ENCODE data around the gene PRKAA2.

Gene PRKAA2

GRCh38 chr1:56654126-56654923 is 9.2 kb downstream of the PRKAA2 start:
- no peak for DNase-seq (ENCODE audit: low read depth in 2 of 2)

- DNase-seq (ENCODE audit: low read depth in 2 of 2), result no peak
Observed at GRCh38 chr1:56655991-56656613, 11.0 kb downstream of the PRKAA2 start.

DNA sequence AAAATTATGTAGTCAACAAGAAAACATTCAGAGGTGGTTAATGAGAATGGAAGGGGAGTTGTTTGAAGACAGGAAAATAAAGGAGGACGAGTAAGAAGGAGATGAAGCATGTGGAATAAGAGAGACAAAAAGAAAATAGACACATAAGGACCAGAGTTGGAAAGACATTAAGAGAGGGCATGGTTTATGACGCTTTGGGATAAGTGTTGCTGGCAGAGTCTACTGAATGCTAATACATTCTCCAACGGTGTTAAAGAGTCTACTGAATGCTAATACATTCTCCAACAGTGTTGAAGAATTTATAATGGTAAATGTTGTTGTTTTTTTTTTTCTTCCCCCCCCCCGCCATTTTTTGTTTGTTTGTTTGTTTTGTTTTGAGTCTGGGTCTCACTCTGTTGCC is 13.1 kb downstream of the PRKAA2 start:
- DNase-seq (ENCODE audit: low read depth in 2 of 2), result no peak

GRCh38 chr1:56660293-56660692 is 15.2 kb downstream of the PRKAA2 start:
- DNase-seq (ENCODE audit: low read depth in 2 of 2), result no peak

DNA sequence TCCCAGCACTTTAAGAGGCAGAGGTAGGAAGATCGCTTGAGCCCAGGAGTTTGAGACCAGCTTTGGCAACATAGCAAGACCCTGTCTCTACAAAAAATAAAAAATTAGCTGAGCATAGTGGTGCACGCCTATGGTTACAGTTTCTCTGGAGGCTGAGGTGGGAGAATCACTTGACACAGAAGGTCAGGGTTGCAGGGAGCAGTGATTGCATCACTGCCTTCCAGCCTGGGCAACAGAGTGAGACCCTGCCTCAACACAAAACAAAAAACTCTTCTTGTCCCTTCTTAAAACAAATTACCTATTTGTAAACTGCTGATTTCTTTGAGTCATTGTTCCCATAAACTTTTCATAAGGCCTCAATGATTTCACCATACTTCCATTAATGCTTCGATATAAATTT is 18.7 kb downstream of the PRKAA2 start:
- DNase-seq (ENCODE audit: low read depth in 2 of 2), result no peak

- no peak for DNase-seq (ENCODE audit: low read depth in 2 of 2)
Observed at GRCh38 chr1:56665384-56665783, 20.3 kb downstream of the PRKAA2 start.

- no peak for DNase-seq (ENCODE audit: low read depth in 2 of 2)
Observed at GRCh38 chr1:56666112-56666608, 21.0 kb downstream of the PRKAA2 start.

DNA sequence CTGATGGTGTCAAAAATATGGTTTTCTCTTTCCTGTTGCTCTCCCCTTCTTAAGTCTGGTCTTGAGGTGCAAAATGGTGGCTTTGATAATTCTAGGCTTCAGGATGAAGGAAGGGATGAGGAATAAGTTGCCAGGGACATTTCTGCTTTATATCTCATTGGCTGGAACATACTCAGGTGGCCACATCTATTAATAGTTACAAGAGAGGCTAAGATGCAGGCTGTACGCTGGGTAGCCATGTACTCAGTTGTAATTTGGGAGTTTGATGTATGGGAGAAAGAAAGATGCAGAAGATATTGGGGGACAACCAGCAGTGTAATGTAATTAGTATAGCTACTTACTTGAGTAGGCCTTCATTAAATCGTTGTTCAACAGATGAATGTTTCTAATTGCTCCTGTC is 25.2 kb downstream of the PRKAA2 start:
- DNase-seq (ENCODE audit: low read depth in 2 of 2), result no peak

- no peak for DNase-seq (ENCODE audit: low read depth in 2 of 2)
Observed at GRCh38 chr1:56671085-56671484, 26.0 kb downstream of the PRKAA2 start.

GRCh38 chr1:56671542-56671941 is 26.4 kb downstream of the PRKAA2 start:
- no peak for DNase-seq (ENCODE audit: low read depth in 2 of 2)

DNA sequence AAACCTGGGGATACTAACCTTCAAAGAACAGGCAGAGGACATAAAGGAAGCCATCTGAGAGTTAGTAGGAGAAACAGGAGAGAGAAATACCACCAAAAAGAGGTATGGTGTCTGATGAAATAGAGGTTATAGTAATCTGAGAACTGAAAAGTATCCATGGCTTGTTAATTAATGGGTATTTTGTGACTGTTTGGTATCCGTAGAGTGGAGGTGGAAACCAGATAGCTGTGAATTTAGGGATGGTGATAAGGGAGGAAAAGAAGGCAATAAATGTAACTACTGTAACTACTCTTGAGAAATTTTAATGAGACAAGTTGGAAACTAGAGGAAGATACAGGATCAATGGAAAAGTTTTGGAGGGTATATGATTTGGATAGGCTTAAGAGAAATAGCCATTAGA is 27.5 kb downstream of the PRKAA2 start:
- no peak for DNase-seq (ENCODE audit: low read depth in 2 of 2)

DNA sequence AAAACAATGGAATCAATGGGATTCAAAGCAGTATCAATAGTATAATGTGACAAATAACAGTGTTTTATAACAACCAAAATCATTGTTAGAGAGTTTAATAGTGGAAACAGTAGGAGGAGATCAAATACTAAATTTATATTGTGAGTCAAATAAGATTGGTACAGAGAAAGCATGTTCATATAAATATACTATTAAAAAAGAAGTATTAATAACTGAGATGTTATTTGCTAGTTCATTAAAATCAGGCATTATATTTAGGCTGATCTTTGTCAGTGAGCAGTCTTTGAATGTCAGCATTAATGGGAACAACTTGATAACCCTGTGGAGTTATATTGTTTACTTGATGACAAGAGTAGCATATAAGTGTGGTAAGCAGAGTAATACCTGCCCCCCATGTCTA is 30.6 kb downstream of the PRKAA2 start:
- no peak for DNase-seq (ENCODE audit: low read depth in 2 of 2)

GRCh38 chr1:56676571-56677035 is 31.5 kb downstream of the PRKAA2 start:
- no peak for DNase-seq (ENCODE audit: low read depth in 2 of 2)

GRCh38 chr1:56683569-56683968 is 38.5 kb downstream of the PRKAA2 start:
- no peak for DNase-seq (ENCODE audit: low read depth in 2 of 2)

DNA sequence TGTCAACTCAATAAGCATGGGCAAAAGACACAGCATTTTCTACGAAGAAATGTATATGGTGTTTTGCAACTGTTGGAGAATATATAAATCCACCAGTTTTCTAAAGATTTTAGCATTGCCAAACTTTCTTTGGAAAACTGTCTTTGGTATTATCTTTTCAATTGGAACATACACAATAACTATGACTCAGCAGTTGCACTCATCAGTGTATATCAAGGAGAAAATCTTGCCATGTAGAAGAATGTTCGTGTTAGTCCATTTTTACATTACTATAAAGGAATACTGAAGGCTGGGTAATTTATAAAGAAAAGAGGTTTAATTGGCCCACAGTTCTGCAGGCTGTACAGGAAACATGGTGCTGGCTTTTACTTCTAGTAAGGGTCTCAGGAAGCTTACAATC is 41.1 kb downstream of the PRKAA2 start:
- no peak for DNase-seq (ENCODE audit: low read depth in 2 of 2)

- no peak for DNase-seq (ENCODE audit: low read depth in 2 of 2)
Observed at GRCh38 chr1:56688522-56689026, 43.5 kb downstream of the PRKAA2 start.

DNA sequence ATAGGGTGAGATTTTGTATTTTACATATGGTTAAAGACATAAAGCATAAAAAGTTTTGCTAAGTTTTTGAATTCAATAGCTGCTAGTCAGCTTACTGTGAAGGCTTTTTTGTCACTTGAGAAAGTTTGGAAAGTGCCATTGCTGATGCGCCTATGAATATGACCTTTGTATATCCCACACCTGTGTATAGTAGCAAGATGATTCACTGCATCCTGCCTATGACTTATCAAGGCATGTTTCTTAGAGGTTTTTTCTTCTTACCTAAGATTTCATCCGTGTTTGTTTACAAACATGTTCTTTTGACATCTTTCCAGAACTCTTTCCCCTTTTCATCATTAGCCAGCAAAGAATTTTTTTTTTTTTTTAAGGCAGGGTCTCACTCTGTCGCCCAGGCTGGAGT is 51.5 kb downstream of the PRKAA2 start:
- DNase-seq (ENCODE audit: low read depth in 2 of 2), result no peak

DNA sequence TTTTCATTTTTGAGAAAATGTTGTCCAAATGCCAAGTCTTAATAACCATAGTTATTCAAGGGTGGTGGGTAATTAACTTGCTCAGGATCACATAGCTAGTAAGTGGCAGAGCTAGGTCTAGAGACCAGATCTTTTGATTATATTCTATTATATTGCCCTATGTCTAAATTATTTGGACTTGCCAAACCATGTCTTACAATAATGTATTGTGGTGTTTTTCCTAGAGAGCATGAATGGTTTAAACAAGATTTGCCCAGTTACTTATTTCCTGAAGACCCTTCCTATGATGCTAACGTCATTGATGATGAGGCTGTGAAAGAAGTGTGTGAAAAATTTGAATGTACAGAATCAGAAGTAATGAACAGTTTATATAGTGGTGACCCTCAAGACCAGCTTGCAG is 58.6 kb downstream of the PRKAA2 start:
- no peak for DNase-seq (ENCODE audit: low read depth in 2 of 2)

DNA sequence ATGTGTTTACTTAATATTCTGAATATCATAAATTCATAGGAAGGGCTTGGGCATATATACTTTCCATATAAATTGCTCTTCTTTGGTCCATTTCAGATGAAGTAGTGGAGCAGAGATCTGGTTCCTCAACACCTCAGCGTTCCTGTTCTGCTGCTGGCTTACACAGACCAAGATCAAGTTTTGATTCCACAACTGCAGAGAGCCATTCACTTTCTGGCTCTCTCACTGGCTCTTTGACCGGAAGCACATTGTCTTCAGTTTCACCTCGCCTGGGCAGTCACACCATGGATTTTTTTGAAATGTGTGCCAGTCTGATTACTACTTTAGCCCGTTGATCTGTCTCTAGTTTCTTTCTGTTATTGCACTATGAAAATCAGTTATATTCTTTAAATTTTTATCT is 62.3 kb downstream of the PRKAA2 start:
- DNase-seq (ENCODE audit: low read depth in 2 of 2), result no peak

DNA sequence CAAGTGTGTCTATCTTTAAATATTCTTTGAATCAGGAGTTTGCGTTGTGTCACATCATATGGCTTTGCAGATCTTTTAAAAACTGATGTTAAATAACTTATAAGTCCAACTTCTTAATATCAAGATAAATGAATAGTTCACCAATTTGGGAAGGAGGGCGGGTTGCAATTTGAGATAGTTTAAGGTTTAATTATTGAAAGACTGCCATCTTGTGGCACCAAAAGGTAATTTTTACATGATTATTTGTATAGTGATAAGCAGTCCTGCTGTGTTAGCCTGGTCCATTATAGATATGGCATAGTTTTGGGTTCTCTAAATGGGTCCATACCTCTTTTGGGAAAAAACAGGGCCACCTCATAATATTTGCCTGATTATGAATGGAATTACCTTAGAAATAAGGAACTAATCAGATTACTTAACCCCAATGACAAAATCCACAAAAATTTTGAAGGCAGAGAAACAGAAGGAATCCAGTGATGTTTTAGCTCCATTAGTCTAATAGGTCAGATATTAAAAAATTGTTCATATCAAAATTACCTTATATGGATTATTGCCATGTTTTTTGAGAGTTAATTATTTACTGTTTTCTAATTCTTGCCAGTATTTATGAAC is 64.3 kb downstream of the PRKAA2 start:
- no peak for DNase-seq (ENCODE audit: low read depth in 2 of 2)

- DNase-seq (ENCODE audit: low read depth in 2 of 2), result no peak
Observed at GRCh38 chr1:56709995-56710394, 64.9 kb downstream of the PRKAA2 start.

DNA sequence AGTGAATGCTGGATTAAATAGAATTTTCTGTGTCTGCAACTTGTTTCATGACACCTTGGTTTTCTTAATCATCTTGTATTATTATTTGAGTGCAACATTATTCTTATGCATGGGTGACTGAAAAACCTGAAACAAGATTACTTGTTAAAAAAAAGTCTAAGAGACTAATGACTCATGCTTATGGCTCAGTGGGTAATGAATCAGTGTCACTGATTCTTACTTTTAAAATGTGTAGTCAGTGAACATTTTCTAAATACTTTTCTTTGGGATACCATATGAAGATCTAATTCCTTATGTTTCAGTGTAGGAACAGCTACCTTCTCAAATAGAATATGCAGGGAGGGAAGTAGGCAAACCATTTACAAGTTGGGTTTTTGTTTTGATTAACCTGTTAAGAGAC is 65.5 kb downstream of the PRKAA2 start:
- DNase-seq (ENCODE audit: low read depth in 2 of 2), result no peak

- DNase-seq (ENCODE audit: low read depth in 2 of 2), result no peak
Observed at GRCh38 chr1:56712150-56712549, 67.0 kb downstream of the PRKAA2 start.
